ENCODE results near the gene MAGI1. TPM values are rescaled to one million over a fixed set of nuclear protein-coding genes. Genes with fewer than 3 reads are reported as not detected.

Gene MAGI1
- total RNA-seq, 5 donors from 2014 or later (not counting 1 experiment from before 2014, with no cell fraction given) = 0.23 to 0.63 (median 0.29) TPM

- no peak overlapping the region for H3K4me3 ChIP-seq (ENCODE audit: control insufficient read depth in 1 of 2, extremely low read depth in 1 of 2, low read length in 1 of 2)
- no peaks in the 10 kb centered on the region for H3K36me3 ChIP-seq (ENCODE audit: control insufficient read depth in 2 of 2, extremely low read depth in 1 of 2, insufficient read depth in 1 of 2, low read length in 1 of 2)
- POLR2A ChIA-PET = no interaction called here
- CTCF ChIA-PET = no interaction called here
- WGBS (ENCODE audit: insufficient coverage) = no CpG with 5 or more reads among the region's 1 CpG
- no peaks in the 10 kb centered on the region for H3K27me3 ChIP-seq (replicated peaks in 1 of 2; ENCODE audit: control insufficient read depth in 2 of 2, extremely low read depth in 1 of 2, insufficient read depth in 2 of 2, low read length in 1 of 2)
- no peak for DNase-seq
- ATAC-seq (replicated peaks in 1 of 4) = no peak
- no peaks in the 10 kb centered on the region for H3K9me3 ChIP-seq
- Mint-ChIP-seq H3K27ac (no peak overlapping the region), H3K9me3 (no peaks in the 10 kb centered on the region), H3K27me3 (no peaks in the 10 kb centered on the region), H3K4me1 (no peaks in the 10 kb centered on the region), H3K4me3 (no peak overlapping the region), H3K36me3 (no peaks in the 10 kb centered on the region)
- H3K4me1 ChIP-seq (ENCODE audit: control insufficient read depth in 1 of 2, extremely low read depth in 1 of 2, insufficient read depth in 2 of 2, low read length in 2 of 2) = no peaks in the 10 kb centered on the region
- no peak overlapping the region for H3K27ac ChIP-seq (ENCODE audit: low read length)
Measured at GRCh38 chr3:65748326-65748725, 290.4 kb downstream of the MAGI1 start.

- WGBS (ENCODE audit: insufficient coverage) = 72% methylated on average over 3 of the region's 4 CpGs
Measured at GRCh38 chr3:65746848-65747247, 291.9 kb downstream of the MAGI1 start.

GRCh38 chr3:65745306-65745705, 293.4 kb downstream of the MAGI1 start:
- no peak overlapping the region for H3K27ac Mint-ChIP-seq
- CTCF ChIA-PET = no interaction called here
- 76% methylated on average over 2 of the region's 2 CpGs for WGBS (ENCODE audit: insufficient coverage)

More at GRCh38 chr3:65746848-65747247, 291.9 kb downstream of the MAGI1 start:
- ChIA-PET POLR2A (no interaction called here), CTCF (interaction anchor here in 1 of 2 donors (0.7 kb wide), 1 partner anchor 73 kb away, joined by 3 read pairs; no protein-coding TSS in a partner anchor)
- no peak overlapping the region for H3K27ac Mint-ChIP-seq
- no peaks in the 10 kb centered on the region for H3K27me3 ChIP-seq (replicated peaks in 1 of 2; ENCODE audit: control insufficient read depth in 2 of 2, extremely low read depth in 1 of 2, insufficient read depth in 2 of 2, low read length in 1 of 2)
- H3K9me3 ChIP-seq = no peaks in the 10 kb centered on the region
- H3K36me3 ChIP-seq (ENCODE audit: control insufficient read depth in 2 of 2, extremely low read depth in 1 of 2, insufficient read depth in 1 of 2, low read length in 1 of 2) = no peaks in the 10 kb centered on the region
- H3K4me3 ChIP-seq (ENCODE audit: control insufficient read depth in 1 of 2, extremely low read depth in 1 of 2, low read length in 1 of 2) = no peak overlapping the region
- H3K4me1 Mint-ChIP-seq = no peaks in the 10 kb centered on the region
- H3K27me3 Mint-ChIP-seq = no peaks in the 10 kb centered on the region
- ATAC-seq (replicated peaks in 1 of 4) = no peak
- H3K4me3 Mint-ChIP-seq = no peak overlapping the region
- H3K9me3 Mint-ChIP-seq = no peaks in the 10 kb centered on the region
- H3K4me1 ChIP-seq (ENCODE audit: control insufficient read depth in 1 of 2, extremely low read depth in 1 of 2, insufficient read depth in 2 of 2, low read length in 2 of 2) = no peaks in the 10 kb centered on the region
- no peaks in the 10 kb centered on the region for H3K36me3 Mint-ChIP-seq
- DNase-seq = no peak
- no peak overlapping the region for H3K27ac ChIP-seq (ENCODE audit: low read length)

GRCh38 chr3:65742914-65743313, 295.8 kb downstream of the MAGI1 start:
- no peak overlapping the region for H3K27ac ChIP-seq (ENCODE audit: low read length)
- no peaks in the 10 kb centered on the region for H3K27me3 ChIP-seq (replicated peaks in 1 of 2; ENCODE audit: control insufficient read depth in 2 of 2, extremely low read depth in 1 of 2, insufficient read depth in 2 of 2, low read length in 1 of 2)
- no peak overlapping the region for H3K4me3 Mint-ChIP-seq
- H3K36me3 ChIP-seq (ENCODE audit: control insufficient read depth in 2 of 2, extremely low read depth in 1 of 2, insufficient read depth in 1 of 2, low read length in 1 of 2) = no peaks in the 10 kb centered on the region
- DNase-seq = no peak
- no peaks in the 10 kb centered on the region for H3K9me3 Mint-ChIP-seq
- no peak for ATAC-seq (replicated peaks in 1 of 4)
- POLR2A ChIA-PET = no interaction called here
- H3K27me3 Mint-ChIP-seq = no peaks in the 10 kb centered on the region
- H3K9me3 ChIP-seq = no peaks in the 10 kb centered on the region
- H3K4me1 ChIP-seq (ENCODE audit: control insufficient read depth in 1 of 2, extremely low read depth in 1 of 2, insufficient read depth in 2 of 2, low read length in 2 of 2) = no peaks in the 10 kb centered on the region
- no peak overlapping the region for H3K27ac Mint-ChIP-seq
- H3K36me3 Mint-ChIP-seq = no peaks in the 10 kb centered on the region
- H3K4me3 ChIP-seq (ENCODE audit: control insufficient read depth in 1 of 2, extremely low read depth in 1 of 2, low read length in 1 of 2) = no peak overlapping the region
- no CpG with 5 or more reads among the region's 1 CpG for WGBS (ENCODE audit: insufficient coverage)
- CTCF ChIA-PET = no interaction called here
- H3K4me1 Mint-ChIP-seq = no peaks in the 10 kb centered on the region

More at GRCh38 chr3:65745306-65745705, 293.4 kb downstream of the MAGI1 start:
- DNase-seq = no peak
- POLR2A ChIA-PET = no interaction called here
- Histone ChIP-seq H3K27me3 (replicated peaks in 1 of 2; ENCODE audit: control insufficient read depth in 2 of 2, extremely low read depth in 1 of 2, insufficient read depth in 2 of 2, low read length in 1 of 2) (no peaks in the 10 kb centered on the region), H3K4me1 (ENCODE audit: control insufficient read depth in 1 of 2, extremely low read depth in 1 of 2, insufficient read depth in 2 of 2, low read length in 2 of 2) (no peaks in the 10 kb centered on the region), H3K4me3 (ENCODE audit: control insufficient read depth in 1 of 2, extremely low read depth in 1 of 2, low read length in 1 of 2) (no peak overlapping the region), H3K9me3 (no peaks in the 10 kb centered on the region), H3K27ac (ENCODE audit: low read length) (no peak overlapping the region), H3K36me3 (ENCODE audit: control insufficient read depth in 2 of 2, extremely low read depth in 1 of 2, insufficient read depth in 1 of 2, low read length in 1 of 2) (no peaks in the 10 kb centered on the region)
- no peak for ATAC-seq (replicated peaks in 1 of 4)
- no peaks in the 10 kb centered on the region for H3K4me1 Mint-ChIP-seq
- no peaks in the 10 kb centered on the region for H3K36me3 Mint-ChIP-seq
- H3K4me3 Mint-ChIP-seq = no peak overlapping the region
- H3K27me3 Mint-ChIP-seq = no peaks in the 10 kb centered on the region
- no peaks in the 10 kb centered on the region for H3K9me3 Mint-ChIP-seq

- Mint-ChIP-seq H3K9me3 (no peaks in the 10 kb centered on the region), H3K27me3 (no peaks in the 10 kb centered on the region), H3K4me3 (no peak overlapping the region), H3K27ac (no peak overlapping the region), H3K36me3 (no peaks in the 10 kb centered on the region), H3K4me1 (no peaks in the 10 kb centered on the region)
- ATAC-seq (replicated peaks in 1 of 4) (no peak), DNase-seq (no peak)
- no peaks in the 10 kb centered on the region for H3K9me3 ChIP-seq
- H3K4me3 ChIP-seq (ENCODE audit: control insufficient read depth in 1 of 2, extremely low read depth in 1 of 2, low read length in 1 of 2) = no peak overlapping the region
- ChIA-PET CTCF (interaction anchor here in 1 of 2 donors (0.8 kb wide), 1 partner anchor 10 kb away, joined by 3 read pairs; no protein-coding TSS in a partner anchor), POLR2A (interaction anchor here in 1 of 2 donors (0.6 kb wide), 1 partner anchor 25 kb away, joined by 4 read pairs; no protein-coding TSS in a partner anchor)
- no peaks in the 10 kb centered on the region for H3K36me3 ChIP-seq (ENCODE audit: control insufficient read depth in 2 of 2, extremely low read depth in 1 of 2, insufficient read depth in 1 of 2, low read length in 1 of 2)
- WGBS (ENCODE audit: insufficient coverage) = no CpG with 5 or more reads among the region's 4 CpGs
- H3K4me1 ChIP-seq (ENCODE audit: control insufficient read depth in 1 of 2, extremely low read depth in 1 of 2, insufficient read depth in 2 of 2, low read length in 2 of 2) = no peaks in the 10 kb centered on the region
- no peak overlapping the region for H3K27ac ChIP-seq (ENCODE audit: low read length)
- H3K27me3 ChIP-seq (replicated peaks in 1 of 2; ENCODE audit: control insufficient read depth in 2 of 2, extremely low read depth in 1 of 2, insufficient read depth in 2 of 2, low read length in 1 of 2) = no peaks in the 10 kb centered on the region
Measured at GRCh38 chr3:65741540-65741939, 297.2 kb downstream of the MAGI1 start.

- Histone ChIP-seq H3K9me3 (no peaks in the 10 kb centered on the region), H3K27me3 (replicated peaks in 1 of 2; ENCODE audit: control insufficient read depth in 2 of 2, extremely low read depth in 1 of 2, insufficient read depth in 2 of 2, low read length in 1 of 2) (no peaks in the 10 kb centered on the region), H3K36me3 (ENCODE audit: control insufficient read depth in 2 of 2, extremely low read depth in 1 of 2, insufficient read depth in 1 of 2, low read length in 1 of 2) (no peaks in the 10 kb centered on the region), H3K4me3 (ENCODE audit: control insufficient read depth in 1 of 2, extremely low read depth in 1 of 2, low read length in 1 of 2) (no peak overlapping the region), H3K4me1 (ENCODE audit: control insufficient read depth in 1 of 2, extremely low read depth in 1 of 2, insufficient read depth in 2 of 2, low read length in 2 of 2) (no peaks in the 10 kb centered on the region), H3K27ac (ENCODE audit: low read length) (no peak overlapping the region)
- DNase-seq (no peak), ATAC-seq (replicated peaks in 1 of 4) (no peak)
- H3K27me3 Mint-ChIP-seq = no peaks in the 10 kb centered on the region
- H3K9me3 Mint-ChIP-seq = no peaks in the 10 kb centered on the region
- ChIA-PET CTCF (no interaction called here), POLR2A (no interaction called here)
- no peaks in the 10 kb centered on the region for H3K36me3 Mint-ChIP-seq
- no peak overlapping the region for H3K4me3 Mint-ChIP-seq
- 64% methylated on average over 1 of the region's 3 CpGs for WGBS (ENCODE audit: insufficient coverage)
- no peak overlapping the region for H3K27ac Mint-ChIP-seq
- no peaks in the 10 kb centered on the region for H3K4me1 Mint-ChIP-seq
Measured at GRCh38 chr3:65739901-65740541, 298.7 kb downstream of the MAGI1 start.
